ENCODE data around the gene LIMA1. TPM values are rescaled to one million over a fixed set of nuclear protein-coding genes. Genes with fewer than 3 reads are reported as not detected.
"Not testable (repeated sequence)": the region's sequence is repeated elsewhere in the genome, so short reads cannot be mapped to it uniquely, and the experiment has no call there.

The LIMA1 gene
- total RNA-seq, 4 donors from 2014 or later = 53.0 to 75.4 (median 66.7) TPM

DNA sequence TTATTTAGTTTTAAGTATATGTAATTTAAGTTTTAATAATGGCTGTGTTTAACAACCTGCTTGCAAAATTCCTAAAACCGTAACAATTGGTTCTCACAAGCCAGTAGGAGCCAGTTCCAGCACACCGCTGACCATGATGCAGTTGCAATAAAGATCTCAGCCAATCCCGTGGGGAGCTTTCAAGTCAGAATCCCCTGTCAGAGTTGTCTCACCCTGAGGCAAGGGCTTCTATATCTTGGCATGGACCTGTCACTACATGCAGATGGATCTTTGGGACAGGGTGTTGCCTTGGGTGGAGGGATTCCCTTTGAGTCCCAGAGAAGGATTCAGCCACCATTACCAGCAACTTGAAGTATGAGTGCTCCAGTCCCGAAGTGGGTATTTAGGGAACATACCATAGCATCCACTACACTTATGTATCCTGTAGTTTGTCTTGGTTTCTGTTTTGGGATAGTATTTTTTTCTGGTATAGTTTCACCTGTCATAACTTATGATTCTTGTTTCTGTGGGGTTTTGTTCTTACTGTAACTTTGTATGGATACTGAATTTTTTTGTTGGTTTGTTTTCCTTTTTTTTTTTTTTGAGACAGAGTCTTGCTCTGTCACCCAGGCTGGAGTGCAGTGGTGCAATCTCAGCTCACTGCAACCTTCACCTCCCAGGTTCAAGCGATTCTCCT, 30.1 kb upstream of the LIMA1 start:
- TF ChIP-seq CTCF (IDR thresholded peaks at IDR 0.05) = no peak
- no peak for TF ChIP-seq POLR2A (IDR thresholded peaks at IDR 0.05)
- Histone ChIP-seq H3K4me1 (no peaks in the 10 kb centered on the region), H3K9me3 (no peaks in the 10 kb centered on the region), H3K27ac (no peak overlapping the region), H3K27me3 (no peaks in the 10 kb centered on the region), H3K4me3 (replicated peaks in 1 of 3) (no peak overlapping the region), H3K36me3 (no peaks in the 10 kb centered on the region)
- WGBS, 2 donors = 92 to 94% methylated on average over 5 of the region's 5 CpGs
- intact Hi-C loops (cut with DNase I) = loop anchor here (10.0 kb wide), 2 partner anchors 209 to 239 kb away; partner anchors contain the start of gene GPD1
- no peak for DNase-seq

DNA sequence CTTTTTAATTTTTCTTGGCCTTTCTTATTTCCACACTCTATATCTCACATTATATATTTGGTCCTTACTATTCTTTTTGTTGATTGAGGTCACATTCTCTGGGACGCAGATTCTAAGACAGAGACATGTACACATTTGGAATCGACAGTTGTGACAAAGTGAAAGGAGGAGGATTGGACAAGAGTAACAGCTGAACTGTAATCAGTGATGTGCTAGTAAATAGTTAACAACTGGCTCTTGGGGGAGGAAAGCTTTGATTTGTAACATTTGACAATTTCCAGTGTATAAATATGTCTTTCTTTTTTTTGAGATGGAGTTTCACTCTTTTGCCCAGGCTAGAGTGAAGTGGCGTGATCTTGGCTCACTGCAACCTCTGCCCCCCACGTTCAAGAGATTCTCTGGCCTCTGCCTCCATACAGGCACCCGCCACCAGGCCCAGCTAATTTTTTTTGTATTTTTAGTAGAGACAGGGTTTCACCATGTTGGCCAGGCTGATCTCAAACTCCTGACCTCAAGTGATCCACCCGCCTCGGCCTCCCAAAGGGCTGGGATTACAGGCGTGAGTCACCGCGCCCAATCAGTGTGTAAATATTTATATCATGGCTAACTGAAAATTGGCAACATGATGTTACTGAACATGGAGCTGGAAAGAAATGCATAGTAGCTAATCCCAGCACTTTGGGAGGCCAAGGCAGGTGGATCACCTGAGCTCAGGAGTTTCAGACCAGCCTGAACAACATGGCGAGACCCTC, 28.7 kb upstream of the LIMA1 start:
- H3K27ac ChIP-seq; H3K4me3 ChIP-seq (replicated peaks in 1 of 3); H3K4me1 ChIP-seq; H3K27me3 ChIP-seq; DNase-seq; H3K9me3 ChIP-seq; H3K36me3 ChIP-seq: not testable (repeated sequence)
- intact Hi-C loops (cut with DNase I) = loop anchor here (10.0 kb wide), 2 partner anchors 207 to 237 kb away; partner anchors contain the start of gene GPD1
- 77 to 90% methylated on average over 11 of the region's 11 CpGs for WGBS, 2 donors

- no peaks in the 10 kb centered on the region for H3K9me3 ChIP-seq
- H3K27ac ChIP-seq = no peak overlapping the region
- H3K4me1 ChIP-seq = no peaks in the 10 kb centered on the region
- WGBS, 2 donors = 87 to 92% methylated on average over 2 of the region's 2 CpGs
- H3K27me3 ChIP-seq = no peaks in the 10 kb centered on the region
- intact Hi-C loops (cut with DNase I) = loop anchor here (10.0 kb wide), 2 partner anchors 205 to 235 kb away; partner anchors contain the start of gene GPD1
- TF ChIP-seq POLR2A (IDR thresholded peaks at IDR 0.05) (no peak), CTCF (IDR thresholded peaks at IDR 0.05) (no peak)
- no peaks in the 10 kb centered on the region for H3K36me3 ChIP-seq
- DNase-seq = no peak
- no peak overlapping the region for H3K4me3 ChIP-seq (replicated peaks in 1 of 3)
These were observed 26.6 kb upstream of the LIMA1 start for GRCh38 chr12:50309950-50310349.

DNA sequence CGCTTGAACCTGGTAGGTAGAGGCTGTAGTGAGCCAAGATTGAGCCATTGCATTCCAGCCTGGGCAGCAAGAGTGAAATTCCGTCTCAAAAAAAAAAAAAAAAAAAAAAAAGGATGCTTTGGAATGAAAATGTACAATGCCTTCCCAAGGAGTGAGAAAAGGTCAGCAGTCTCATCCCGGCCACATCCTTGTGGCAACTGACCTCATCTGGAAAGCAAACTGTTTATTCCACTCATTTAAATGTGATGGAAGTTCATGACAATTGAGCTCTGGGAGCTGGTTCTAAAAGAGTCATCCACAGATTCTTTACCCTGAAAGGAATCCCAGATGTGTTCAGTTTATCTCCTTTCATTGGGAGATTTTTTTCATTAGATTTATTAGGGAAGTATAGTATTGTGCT, 19.4 kb upstream of the LIMA1 start:
- Histone ChIP-seq H3K4me1 (peaks cover 0 to 3% of the 10 kb centered on the region in 2 donors), H3K27ac (no peak overlapping the region), H3K4me3 (replicated peaks in 1 of 3) (no peak overlapping the region), H3K36me3 (no peaks in the 10 kb centered on the region), H3K27me3 (no peaks in the 10 kb centered on the region), H3K9me3 (no peaks in the 10 kb centered on the region)
- WGBS, 2 donors = 82 to 84% methylated on average over 3 of the region's 3 CpGs
- no peak for DNase-seq
- intact Hi-C loops (cut with DNase I) = no loop called here
- no peak for TF ChIP-seq POLR2A (IDR thresholded peaks at IDR 0.05)
- TF ChIP-seq CTCF (IDR thresholded peaks at IDR 0.05) = no peak

GRCh38 chr12:50297996-50298395, 14.7 kb upstream of the LIMA1 start:
- Histone ChIP-seq H3K9me3 (no peaks in the 10 kb centered on the region), H3K4me3 (replicated peaks in 1 of 3) (no peak overlapping the region), H3K27me3 (no peaks in the 10 kb centered on the region), H3K27ac (no peak overlapping the region), H3K4me1 (peaks cover 0 to 6% of the 10 kb centered on the region in 2 donors), H3K36me3 (no peaks in the 10 kb centered on the region)
- DNase-seq = no peak
- WGBS, 2 donors = 33 to 50% methylated on average over 1 of the region's 1 CpG
- intact Hi-C loops (cut with DNase I) = no loop called here
- TF ChIP-seq POLR2A (IDR thresholded peaks at IDR 0.05) (no peak), CTCF (IDR thresholded peaks at IDR 0.05) (no peak)

Measured in thyroid gland (tissue), 4 donors.